ENCODE measurements around the gene SERINC5. TPM values are rescaled to one million over a fixed set of nuclear protein-coding genes. Genes with fewer than 3 reads are reported as not detected.

SERINC5 gene
- total RNA-seq, 1 experiment from 2014 or later: 6.0 TPM

Other genes with a start within 250 kb of the SERINC5 start
- 1.9 and 5.2 TPM in 2 replicates for gene THBS4, start 220.7 kb downstream of the SERINC5 start, total RNA-seq (2014; rRNA removed; shearing (Covaris generic))
- not detected in 2 replicates for gene SPZ1, start 64.0 kb upstream of the SERINC5 start, total RNA-seq (2014; rRNA removed; shearing (Covaris generic))
- 8.9 and 10.8 TPM in 2 replicates for gene ZFYVE16, start 152.0 kb upstream of the SERINC5 start, total RNA-seq (2014; rRNA removed; shearing (Covaris generic))
- gene FAM151B, start 232.1 kb upstream of the SERINC5 start, total RNA-seq (2014; rRNA removed; shearing (Covaris generic)): 0.49 and 1.1 TPM in 2 replicates